ENCODE results near the gene DCAF12.

GRCh38 chr9:34176089-34176488 is 49.6 kb upstream of the DCAF12 start:
- no peak for TF ChIP-seq CTCF (IDR thresholded peaks at IDR 0.05)
- no peak for TF ChIP-seq POLR2A (IDR thresholded peaks at IDR 0.05)

Data from adrenal gland (tissue), 5 donors.